MCF 10A (cell line): ENCODE results near the gene UQCRH. TPM values are rescaled to one million over a fixed set of nuclear protein-coding genes. Genes with fewer than 3 reads are reported as not detected.

ENCODE experiments used
- BruUV-seq: library from RNA; stranded (reverse); fragments of 400-500 nt; replicated peaks from 2 replicates; lab custom pipeline; 2021; lab: Mats Ljungman, UMichigan
- CTCF ChIA-PET: fragments of 300-600 bp; sonication (Branson Sonifier 250); formaldehyde crosslinking; extraction: SDS; loops from one replicate; lab custom pipeline; 2021; ENCODE audit warnings: antibody characterized with exemption, inconsistent platforms; lab: Yijun Ruan, JAX
- POLR2A ChIA-PET: fragments of 300-600, 350-650 bp; sonication (Branson Sonifier 250); formaldehyde crosslinking; extraction: SDS; loops from one replicate; lab custom pipeline; 2020; ENCODE audit warnings: antibody characterized with exemption, inconsistent platforms; lab: Yijun Ruan, JAX
- DNase-seq: peaks from one replicate; pipeline ENCODE4 v3.0.0-alpha.2; 2018; ENCODE audit not compliant: unreplicated experiment
- H3K27ac Mint-ChIP-seq: one replicate; pipeline ENCODE4 v1.8.0; 2022; ENCODE audit warnings: mild to moderate bottlenecking, low read depth, mixed read lengths; ENCODE audit not compliant: unreplicated experiment
- H3K27me3 Mint-ChIP-seq: one replicate; pipeline ENCODE4 v1.8.0; 2022; ENCODE audit warnings: mixed read lengths; ENCODE audit not compliant: insufficient read depth, unreplicated experiment
- H3K36me3 Mint-ChIP-seq: one replicate; pipeline ENCODE4 v1.8.0; 2022; ENCODE audit warnings: mild to moderate bottlenecking, moderate library complexity, mixed read lengths; ENCODE audit not compliant: insufficient read depth, unreplicated experiment
- H3K4me1 Mint-ChIP-seq: one replicate; pipeline ENCODE4 v1.8.0; 2022; ENCODE audit warnings: mixed read lengths; ENCODE audit not compliant: insufficient read depth, unreplicated experiment
- H3K4me3 Mint-ChIP-seq: one replicate; pipeline ENCODE4 v1.8.0; 2022; ENCODE audit warnings: mild to moderate bottlenecking, moderate library complexity, mixed read lengths; ENCODE audit not compliant: unreplicated experiment
- H3K9me3 Mint-ChIP-seq: one replicate; pipeline ENCODE4 v1.8.0; 2022; ENCODE audit warnings: mixed read lengths; ENCODE audit not compliant: unreplicated experiment
- CTCF ChIP-seq: fragments of 200-600 bp; IDR thresholded peaks from one replicate; pipeline ENCODE4 v1.8.0; 2022; ENCODE audit warnings: antibody characterized with exemption, mild to moderate bottlenecking; ENCODE audit not compliant: unreplicated experiment
- intact Hi-C: fragments of 100-400 bp; cut with micrococcal nuclease; formaldehyde crosslinking; loops from 2 replicates; pipeline ENCODE4 v1.14.1; 2022
- total RNA-seq: library from RNA; stranded (reverse); gene quantifications from 2 replicates; pipeline ENCODE4 v1.2.3, GENCODE V29; 2022

UQCRH gene
- total RNA-seq, 1 experiment from 2014 or later, result 299 TPM

- H3K4me1 Mint-ChIP-seq, result peaks cover 26% of the 10 kb centered on the region
- H3K27me3 Mint-ChIP-seq, result no peaks in the 10 kb centered on the region
- H3K4me3 Mint-ChIP-seq, result peak overlapping the region; percentile 96
- no TSS peak for BruUV-seq
- H3K36me3 Mint-ChIP-seq, result peaks cover 60% of the 10 kb centered on the region
- H3K27ac Mint-ChIP-seq, result peak overlapping the region; percentile 99
- no peaks in the 10 kb centered on the region for H3K9me3 Mint-ChIP-seq
- DNase-seq, result no peak
- intact Hi-C loops, result no loop called here
- ChIA-PET POLR2A (interaction anchor here (0.6 to 5.5 kb wide), 2 partner anchors 15 to 39 kb away, joined by 3 to 119 read pairs; partner anchors contain the start of genes LRRC41 and UQCRH), CTCF (interaction anchor here (0.6 to 1.0 kb wide), 5 partner anchors 10 to 206 kb away, joined by 3 to 5 read pairs (median 3); no protein-coding TSS in a partner anchor)
- no peak for TF ChIP-seq CTCF
These were observed 39.3 kb downstream of the UQCRH start for GRCh38 chr1:46342677-46343350.

GRCh38 chr1:46343351-46343695 is 39.8 kb downstream of the UQCRH start:
- intact Hi-C loops, result no loop called here
- no TSS peak for BruUV-seq
- Mint-ChIP-seq H3K27ac (peak overlapping the region; percentile 99), H3K27me3 (no peaks in the 10 kb centered on the region), H3K4me3 (no peak overlapping the region), H3K9me3 (no peaks in the 10 kb centered on the region), H3K36me3 (peaks cover 65% of the 10 kb centered on the region), H3K4me1 (peaks cover 26% of the 10 kb centered on the region)
- POLR2A ChIA-PET, result no interaction called here
- CTCF ChIA-PET, result interaction anchor here (0.8 to 1.0 kb wide), 2 partner anchors 99 to 162 kb away, joined by 3 read pairs; no protein-coding TSS in a partner anchor
- TF ChIP-seq CTCF, result no peak
- no peak for DNase-seq

GRCh38 chr1:46343705-46344104 is 40.2 kb downstream of the UQCRH start:
- DNase-seq, result no peak
- H3K27ac Mint-ChIP-seq, result peak overlapping the region; percentile 99
- peaks cover 23% of the 10 kb centered on the region for H3K4me1 Mint-ChIP-seq
- H3K36me3 Mint-ChIP-seq, result peaks cover 68% of the 10 kb centered on the region
- no peak overlapping the region for H3K4me3 Mint-ChIP-seq
- CTCF ChIA-PET, result interaction anchor here (0.6 to 1.4 kb wide), 3 partner anchors 9 to 163 kb away, joined by 3 to 4 read pairs (median 4); no protein-coding TSS in a partner anchor
- TF ChIP-seq CTCF, result no peak
- no TSS peak for BruUV-seq
- H3K27me3 Mint-ChIP-seq, result no peaks in the 10 kb centered on the region
- no peaks in the 10 kb centered on the region for H3K9me3 Mint-ChIP-seq
- POLR2A ChIA-PET, result interaction anchor here (1.0 kb wide), 1 partner anchor 10 kb away, joined by 4 read pairs; no protein-coding TSS in a partner anchor
- intact Hi-C loops, result no loop called here

GRCh38 chr1:46344481-46344880 is 41.0 kb downstream of the UQCRH start:
- Mint-ChIP-seq H3K4me3 (no peak overlapping the region), H3K27me3 (no peaks in the 10 kb centered on the region), H3K9me3 (no peaks in the 10 kb centered on the region), H3K27ac (no peak overlapping the region), H3K36me3 (peaks cover 76% of the 10 kb centered on the region), H3K4me1 (peaks cover 20% of the 10 kb centered on the region)
- intact Hi-C loops, result no loop called here
- no TSS peak for BruUV-seq
- no peak for TF ChIP-seq CTCF
- CTCF ChIA-PET, result interaction anchor here (0.7 to 1.4 kb wide), 4 partner anchors 10 to 164 kb away, joined by 3 to 4 read pairs (median 3); no protein-coding TSS in a partner anchor
- POLR2A ChIA-PET, result interaction anchor here (0.7 to 1.4 kb wide), 3 partner anchors 11 to 41 kb away, joined by 3 to 5 read pairs (median 4); partner anchors contain the start of genes LRRC41 and UQCRH
- DNase-seq, result no peak
